GM23338 (cell line): ENCODE results near the gene CNNM2. TPM values are rescaled to one million over a fixed set of nuclear protein-coding genes. Genes with fewer than 3 reads are reported as not detected.

Experiments
- ATAC-seq: fragments of 200-7000 bp; cut with Tn5 transposase; 3 replicates; pipeline ENCODE4 v1.9.1; 2020
- DNase-seq: peaks from one replicate; pipeline ENCODE4 v3.0.0-alpha.2; 2015; ENCODE audit warnings: low spot score
- H2AFZ ChIP-seq: fragments of 200-600 bp; sonication (generic); 2 replicates; pipeline ENCODE4 v1.8.0; 2016; ENCODE audit warnings: antibody characterized with exemption, mild to moderate bottlenecking, moderate library complexity
- H3F3A ChIP-seq: fragments of 200-600 bp; sonication (generic); replicated peaks from 2 replicates; pipeline ENCODE4 v1.8.0; 2017; ENCODE audit warnings: antibody characterized with exemption, mixed run types, low read depth
- H3K27ac ChIP-seq: fragments of 200-600 bp; sonication (generic); 2 replicates; pipeline ENCODE4 v1.6.1; 2016; ENCODE audit warnings: low read depth
- H3K27me3 ChIP-seq: fragments of 200-600 bp; sonication (generic); 2 replicates; pipeline ENCODE4 v1.8.0; 2016; ENCODE audit warnings: mild to moderate bottlenecking, mixed run types, moderate library complexity; ENCODE audit not compliant: insufficient read depth
- H3K36me3 ChIP-seq: fragments of 200-600 bp; sonication (generic); 2 replicates; pipeline ENCODE4 v1.8.0; 2016; ENCODE audit warnings: mild to moderate bottlenecking; ENCODE audit not compliant: insufficient read depth
- H3K4me1 ChIP-seq: fragments of 200-600 bp; sonication (generic); 2 replicates; pipeline ENCODE4 v1.8.0; 2016; ENCODE audit warnings: mild to moderate bottlenecking, moderate library complexity; ENCODE audit not compliant: insufficient read depth
- H3K4me2 ChIP-seq: fragments of 200-600 bp; sonication (generic); 2 replicates; pipeline ENCODE4 v1.7.1; 2017; ENCODE audit warnings: mixed run types
- H3K4me3 ChIP-seq: fragments of 200-600 bp; sonication (generic); 2 replicates; pipeline ENCODE4 v1.6.1; 2016; ENCODE audit warnings: mixed run types
- H3K79me2 ChIP-seq: fragments of 200-600 bp; sonication (generic); replicated peaks from 2 replicates; pipeline ENCODE4 v1.8.0; 2017; ENCODE audit warnings: mild to moderate bottlenecking; ENCODE audit not compliant: insufficient read depth
- H3K9me2 ChIP-seq: fragments of 200-600 bp; sonication (generic); 2 replicates; pipeline ENCODE4 v1.8.0; 2017; ENCODE audit not compliant: insufficient read depth
- H4K20me1 ChIP-seq: fragments of 200-600 bp; sonication (generic); replicated peaks from 2 replicates; pipeline ENCODE4 v1.8.0; 2017; ENCODE audit warnings: mild to moderate bottlenecking; ENCODE audit not compliant: insufficient read depth
- H3K27ac Mint-ChIP-seq: 2 replicates; pipeline ENCODE4 v1.8.0; 2020; ENCODE audit warnings: inconsistent platforms, mild to moderate bottlenecking, moderate library complexity, mixed read lengths
- H3K27me3 Mint-ChIP-seq: 3 replicates; pipeline ENCODE4 v1.8.0; 2022; ENCODE audit warnings: low read depth, mild to moderate bottlenecking, moderate library complexity, mixed read lengths, inconsistent platforms; ENCODE audit not compliant: insufficient read depth, poor library complexity
- H3K36me3 Mint-ChIP-seq: 3 replicates; pipeline ENCODE4 v1.8.0; 2021; ENCODE audit warnings: low read depth, mild to moderate bottlenecking, inconsistent platforms, moderate library complexity, mixed read lengths
- H3K4me1 Mint-ChIP-seq: 3 replicates; pipeline ENCODE4 v1.8.0; 2020; ENCODE audit warnings: mild to moderate bottlenecking, inconsistent platforms, mixed read lengths
- H3K4me3 Mint-ChIP-seq: 3 replicates; pipeline ENCODE4 v1.8.0; 2021; ENCODE audit warnings: moderate library complexity, mild to moderate bottlenecking, inconsistent platforms, mixed read lengths
- H3K9me3 Mint-ChIP-seq: 3 replicates; pipeline ENCODE4 v1.8.0; 2020; ENCODE audit warnings: moderate library complexity, mild to moderate bottlenecking, inconsistent platforms, mixed read lengths
- CREB1 ChIP-seq: fragments of 250-450 bp; sonication (Bioruptor Pico); IDR thresholded peaks from 2 replicates; pipeline ENCODE4 v1.5.0; 2020; ENCODE audit warnings: low read depth, mild to moderate bottlenecking, moderate library complexity
- CTCF ChIP-seq, 2 experiments: fragments of 200-600 bp in 1 of 2; sonication (generic) in 1 of 2; conservative IDR thresholded peaks; 2 replicates each; pipeline versions ENCODE4 v1.5.1 to v1.6.1; 2016 to 2017; ENCODE audit warnings: antibody characterized with exemption in 2 of 2, low read depth in 2 of 2, mild to moderate bottlenecking in 2 of 2, moderate library complexity in 1 of 2
- EZH2 ChIP-seq: fragments of 200-600 bp; sonication (generic); IDR thresholded peaks from one replicate; pipeline ENCODE4 v1.8.0; 2017; ENCODE audit warnings: antibody characterized with exemption, mild to moderate bottlenecking, low read depth; ENCODE audit not compliant: unreplicated experiment
- EZH2phosphoT487 ChIP-seq: fragments of 200-600 bp; sonication (generic); IDR thresholded peaks from one replicate; pipeline ENCODE4 v1.8.1; 2018; ENCODE audit warnings: antibody characterized with exemption; ENCODE audit not compliant: unreplicated experiment
- NANOG ChIP-seq: IDR thresholded peaks from 2 replicates; pipeline ENCODE4 v1.6.1; 2016; ENCODE audit warnings: antibody characterized with exemption, borderline replicate concordance
- POLR2AphosphoS5 ChIP-seq: IDR thresholded peaks from 2 replicates; pipeline ENCODE4 v1.6.1; 2016; ENCODE audit warnings: antibody characterized with exemption, low read depth
- REST ChIP-seq: IDR thresholded peaks from one replicate; pipeline ENCODE4 v1.6.1; 2018; ENCODE audit warnings: antibody characterized with exemption; ENCODE audit not compliant: unreplicated experiment
- STAT1 ChIP-seq: IDR thresholded peaks from one replicate; pipeline ENCODE4 v1.6.1; 2016; ENCODE audit warnings: antibody characterized with exemption; ENCODE audit not compliant: unreplicated experiment
- ZNF114 ChIP-seq: fragments of 250-450 bp; sonication (Bioruptor Pico); IDR thresholded peaks from 2 replicates; pipeline ENCODE4 v1.5.0; 2020; ENCODE audit warnings: mild to moderate bottlenecking, moderate library complexity
- polyA plus RNA-seq: library from polyadenylated mRNA; unstranded; fragments of >200 nt; fragmentation: Nextera tagmentation; extraction: Ambion mirVana; gene quantifications from 2 replicates; pipeline ENCODE4 v1.2.1, GENCODE V29; 2016
- total RNA-seq: library from RNA; depleted of rRNA; stranded (reverse); fragments of >200 nt; shearing (Covaris generic); gene quantifications from 2 replicates; pipeline ENCODE4 v1.2.3, GENCODE V29; 2014

CNNM2 gene
- total and polyA plus RNA-seq, 2 experiments from 2014 or later = 4.5 to 31.3 TPM

GRCh38 chr10:102967123-102967522 lies 49.0 kb downstream of the CNNM2 start (continued):
- TF ChIP-seq EZH2 (no peak), CTCF (conservative IDR thresholded peaks at IDR 0.05; ENCODE audit: low read depth in 2 of 2) (no peak), NANOG (no peak), CREB1 (CRISPR knock-in tag) (no peak)

- Histone ChIP-seq H3K4me3 (no peak overlapping the region), H4K20me1 (peaks cover 6% of the 10 kb centered on the region; the same call in 1 of the 2 replicates), H3K27me3 (no peaks in the 10 kb centered on the region), H2AFZ (no peak overlapping the region), H3K9me2 (no peaks in the 10 kb centered on the region), H3F3A (no peaks in the 10 kb centered on the region), H3K4me2 (no peak overlapping the region), H3K4me1 (no peaks in the 10 kb centered on the region), H3K36me3 (no peaks in the 10 kb centered on the region), H3K79me2 (0 out of 2 replicates have a peak, but pooled peaks cover 2% of the 10 kb centered on the region), H3K27ac (no peak overlapping the region)
- peaks cover 1% of the 10 kb centered on the region for H3K27me3 Mint-ChIP-seq
- H3K9me3 Mint-ChIP-seq = no peaks in the 10 kb centered on the region
- H3K36me3 Mint-ChIP-seq = no peaks in the 10 kb centered on the region
- H3K4me3 Mint-ChIP-seq = no peak overlapping the region
- no peak overlapping the region for H3K27ac Mint-ChIP-seq
- no peak for ATAC-seq
- TF ChIP-seq POLR2AphosphoS5 = no peak
- no peak for DNase-seq
- H3K4me1 Mint-ChIP-seq = peaks cover 2% of the 10 kb centered on the region; the same call in 2 of the 3 replicates
Observed at GRCh38 chr10:102970562-102971340, 52.7 kb downstream of the CNNM2 start.

GRCh38 chr10:102975483-102976379 lies 57.6 kb downstream of the CNNM2 start:
- H3K9me2 ChIP-seq = no peaks in the 10 kb centered on the region
- Mint-ChIP-seq H3K9me3 (no peaks in the 10 kb centered on the region), H3K4me3 (no peak overlapping the region), H3K27ac (no peak overlapping the region), H3K4me1 (peaks cover 4% of the 10 kb centered on the region; the same call in 2 of the 3 replicates), H3K36me3 (no peaks in the 10 kb centered on the region), H3K27me3 (peaks cover 3% of the 10 kb centered on the region)
- H3K36me3 ChIP-seq = no peaks in the 10 kb centered on the region
- H2AFZ ChIP-seq = no peak overlapping the region
- H4K20me1 ChIP-seq = peaks cover 6% of the 10 kb centered on the region; the same call in 1 of the 2 replicates
- H3K27me3 ChIP-seq = no peaks in the 10 kb centered on the region
- DNase-seq (no peak), ATAC-seq (no peak)
- H3K27ac ChIP-seq = no peak overlapping the region
- no peak overlapping the region for H3K4me3 ChIP-seq
- no peaks in the 10 kb centered on the region for H3K4me1 ChIP-seq
- no peak overlapping the region for H3K4me2 ChIP-seq
- no peaks in the 10 kb centered on the region; the same call in 1 of the 2 replicates for H3K79me2 ChIP-seq
- no peaks in the 10 kb centered on the region for H3F3A ChIP-seq
- no peak for TF ChIP-seq REST
- TF ChIP-seq EZH2phosphoT487 = no peak
- TF ChIP-seq ZNF114 = no peak
- no peak for TF ChIP-seq STAT1
- no peak for TF ChIP-seq NANOG
- TF ChIP-seq CTCF (conservative IDR thresholded peaks at IDR 0.05; ENCODE audit: low read depth in 2 of 2) = no peak
- TF ChIP-seq POLR2AphosphoS5 = no peak
